Testis (tissue), 3 donors: ENCODE results near the gene CCDC184. TPM values are rescaled to one million over a fixed set of nuclear protein-coding genes. Genes with fewer than 3 reads are reported as not detected.

ENCODE experiments used
- DNase-seq: peaks from one replicate; pipeline ENCODE4 v3.0.0-alpha.2; 2019
- H3K27ac ChIP-seq, 2 donors: fragments of 200-600 bp; sonication (generic); one replicate each; pipeline ENCODE4 v1.5.1; 2019
- H3K27me3 ChIP-seq: fragments of 200-600 bp; sonication (generic); one replicate; pipeline ENCODE4 v1.5.1; 2019
- H3K36me3 ChIP-seq: fragments of 200-600 bp; sonication (generic); one replicate; pipeline ENCODE4 v1.5.1; 2017; ENCODE audit warnings: low read depth; ENCODE audit errors: missing control alignments
- H3K4me1 ChIP-seq: fragments of 200-600 bp; sonication (generic); one replicate; pipeline ENCODE4 v1.5.1; 2019
- H3K4me3 ChIP-seq, 2 donors: fragments of 200-600 bp; sonication (generic); one replicate each; pipeline ENCODE4 v1.5.1; 2017 to 2019
- H3K9me3 ChIP-seq: fragments of 200-600 bp; sonication (generic); one replicate; pipeline ENCODE4 v1.5.1; 2017
- POLR2A ChIP-seq: fragments of 450-650 bp; IDR thresholded peaks from one replicate; pipeline ENCODE4 v1.6.1; 2017; ENCODE audit warnings: antibody characterized with exemption, mild to moderate bottlenecking, moderate library complexity
- WGBS, 2 donors: methylation state at CpG; one replicate each; pipeline ENCODE4 v1.1.5; 2018; 5-methylcytosine and 5-hydroxymethylcytosine counted together
- intact Hi-C: fragments of 100-400 bp; cut with DNase I; formaldehyde crosslinking; loops from one replicate; pipeline ENCODE4 v1.15.1; 2023; ENCODE audit warnings: low total_unique reads
- polyA plus RNA-seq: library from polyadenylated mRNA; stranded (reverse); fragments of 350-450 nt; fragmentation: Illumina TruSeq; extraction: RNeasy Lipid Tissue Mini Kit (QIAGEN cat#74804); gene quantifications from one replicate; pipeline ENCODE4 v1.2.3, GENCODE V29; 2014; ENCODE audit warnings: low read depth, low replicate concordance; ENCODE audit not compliant: insufficient read depth
- total RNA-seq, 2 donors: library from RNA; depleted of rRNA; stranded (reverse); fragments of >200 nt; gene quantifications; one replicate each; pipeline ENCODE4 v1.2.3, GENCODE V29; 2016
- TF ChIP-seq, protein P1 (sequence below), 3 experiments: fragments of 450-650 bp in 2 of 3; fragments of 200-600 bp in 1 of 3; sonication (generic) in 1 of 3; IDR thresholded peaks; one replicate each; pipeline ENCODE4 v1.5.1; 2016 to 2019; ENCODE audit warnings: antibody characterized with exemption in 3 of 3, mild to moderate bottlenecking in 2 of 3, moderate library complexity in 1 of 3

The CCDC184 gene
- total and polyA plus RNA-seq, 3 donors from 2014 or later, result 6.9 to 8.0 (median 7.8) TPM

- Histone ChIP-seq H3K36me3 (no peaks in the 10 kb centered on the region), H3K9me3 (no peaks in the 10 kb centered on the region), H3K27me3 (no peaks in the 10 kb centered on the region), H3K4me1 (no peaks in the 10 kb centered on the region), H3K27ac (no peak overlapping the region), H3K4me3 (no peak overlapping the region)
- WGBS, 2 donors, result 30 to 36% methylated on average over 2 of the region's 2 CpGs
- no peak for DNase-seq
- intact Hi-C loops, result no loop called here
- TF ChIP-seq, protein P1, sequence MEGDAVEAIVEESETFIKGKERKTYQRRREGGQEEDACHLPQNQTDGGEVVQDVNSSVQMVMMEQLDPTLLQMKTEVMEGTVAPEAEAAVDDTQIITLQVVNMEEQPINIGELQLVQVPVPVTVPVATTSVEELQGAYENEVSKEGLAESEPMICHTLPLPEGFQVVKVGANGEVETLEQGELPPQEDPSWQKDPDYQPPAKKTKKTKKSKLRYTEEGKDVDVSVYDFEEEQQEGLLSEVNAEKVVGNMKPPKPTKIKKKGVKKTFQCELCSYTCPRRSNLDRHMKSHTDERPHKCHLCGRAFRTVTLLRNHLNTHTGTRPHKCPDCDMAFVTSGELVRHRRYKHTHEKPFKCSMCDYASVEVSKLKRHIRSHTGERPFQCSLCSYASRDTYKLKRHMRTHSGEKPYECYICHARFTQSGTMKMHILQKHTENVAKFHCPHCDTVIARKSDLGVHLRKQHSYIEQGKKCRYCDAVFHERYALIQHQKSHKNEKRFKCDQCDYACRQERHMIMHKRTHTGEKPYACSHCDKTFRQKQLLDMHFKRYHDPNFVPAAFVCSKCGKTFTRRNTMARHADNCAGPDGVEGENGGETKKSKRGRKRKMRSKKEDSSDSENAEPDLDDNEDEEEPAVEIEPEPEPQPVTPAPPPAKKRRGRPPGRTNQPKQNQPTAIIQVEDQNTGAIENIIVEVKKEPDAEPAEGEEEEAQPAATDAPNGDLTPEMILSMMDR (IDR thresholded peaks at IDR 0.05), result peak; percentile 73 to 88 (median 81)
- no peak for TF ChIP-seq POLR2A
Measured at GRCh38 chr12:48165089-48165981, 18.1 kb upstream of the CCDC184 start.

GRCh38 chr12:48169011-48169410 lies 14.4 kb upstream of the CCDC184 start:
- 61 to 63% methylated on average over 17 to 19 of the region's 19 CpGs for WGBS, 2 donors
- intact Hi-C loops, result no loop called here

DNA sequence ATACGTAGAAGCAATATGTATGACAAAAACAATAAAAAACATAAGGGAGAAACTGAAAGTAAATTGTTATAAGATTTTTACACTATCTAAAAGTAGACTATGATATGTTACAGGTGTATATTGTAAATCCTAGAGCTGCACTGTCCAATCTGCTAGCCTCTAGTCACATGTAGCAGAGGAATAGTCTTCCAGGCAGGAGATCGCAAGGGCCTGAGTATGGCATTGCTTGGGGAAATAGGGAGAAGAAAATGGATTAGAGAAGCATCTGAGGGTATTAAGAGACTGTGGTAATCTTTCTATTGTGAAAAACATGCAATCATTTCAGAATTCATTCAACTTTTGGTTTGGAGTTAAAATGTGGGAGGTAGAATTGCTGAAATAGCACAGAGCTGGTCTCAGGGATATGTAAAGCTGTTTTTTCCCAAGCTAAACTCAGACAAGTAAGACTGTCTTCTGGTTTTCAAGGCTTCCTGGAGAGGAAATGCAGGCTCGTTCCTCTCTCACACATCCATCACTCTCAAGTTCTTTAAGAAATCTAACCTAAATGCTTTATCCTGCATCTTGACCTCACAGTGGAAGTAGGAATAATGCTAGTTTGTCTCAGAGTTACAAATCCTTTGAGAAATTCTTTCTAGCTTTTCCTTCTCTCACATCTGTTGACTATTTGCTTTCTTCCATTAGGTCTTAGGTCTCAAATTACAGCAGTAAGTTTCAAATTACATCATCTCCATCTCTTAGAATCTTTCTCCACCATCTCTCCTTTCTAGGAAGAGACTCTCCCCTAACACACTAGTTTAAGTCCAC lies 7.6 kb upstream of the CCDC184 start:
- DNase-seq, result no peak
- TF ChIP-seq, protein P1 (IDR thresholded peaks at IDR 0.05), result no peak
- TF ChIP-seq POLR2A, result no peak
- no peak overlapping the region for H3K27ac ChIP-seq
- WGBS, 2 donors, result 66 to 71% methylated on average over 3 of the region's 3 CpGs
- no peaks in the 10 kb centered on the region for H3K4me1 ChIP-seq
- no peaks in the 10 kb centered on the region for H3K36me3 ChIP-seq
- H3K27me3 ChIP-seq, result no peaks in the 10 kb centered on the region
- no peak overlapping the region for H3K4me3 ChIP-seq
- intact Hi-C loops, result no loop called here
- no peaks in the 10 kb centered on the region for H3K9me3 ChIP-seq

More at GRCh38 chr12:48169011-48169410, 14.4 kb upstream of the CCDC184 start:
- no peaks in the 10 kb centered on the region for H3K9me3 ChIP-seq
- DNase-seq, result no peak
- H3K27ac ChIP-seq, result no peak overlapping the region
- H3K27me3 ChIP-seq, result no peaks in the 10 kb centered on the region
- H3K4me3 ChIP-seq, result no peak overlapping the region
- H3K36me3 ChIP-seq, result no peaks in the 10 kb centered on the region
- no peaks in the 10 kb centered on the region for H3K4me1 ChIP-seq
- TF ChIP-seq, protein P1 (IDR thresholded peaks at IDR 0.05), result no peak
- no peak for TF ChIP-seq POLR2A

- H3K27me3 ChIP-seq, result no peaks in the 10 kb centered on the region
- TF ChIP-seq, protein P1 (IDR thresholded peaks at IDR 0.05), result no peak
- TF ChIP-seq POLR2A, result no peak
- intact Hi-C loops, result no loop called here
- no peaks in the 10 kb centered on the region for H3K36me3 ChIP-seq
- no peaks in the 10 kb centered on the region for H3K9me3 ChIP-seq
- H3K4me3 ChIP-seq, result no peak overlapping the region
- no peaks in the 10 kb centered on the region for H3K4me1 ChIP-seq
- no peak overlapping the region for H3K27ac ChIP-seq
- no peak for DNase-seq
Measured at GRCh38 chr12:48176417-48176751, 7.1 kb upstream of the CCDC184 start.
